Measurements from ENCODE around the gene ATOX1.

ATOX1 gene

DNA sequence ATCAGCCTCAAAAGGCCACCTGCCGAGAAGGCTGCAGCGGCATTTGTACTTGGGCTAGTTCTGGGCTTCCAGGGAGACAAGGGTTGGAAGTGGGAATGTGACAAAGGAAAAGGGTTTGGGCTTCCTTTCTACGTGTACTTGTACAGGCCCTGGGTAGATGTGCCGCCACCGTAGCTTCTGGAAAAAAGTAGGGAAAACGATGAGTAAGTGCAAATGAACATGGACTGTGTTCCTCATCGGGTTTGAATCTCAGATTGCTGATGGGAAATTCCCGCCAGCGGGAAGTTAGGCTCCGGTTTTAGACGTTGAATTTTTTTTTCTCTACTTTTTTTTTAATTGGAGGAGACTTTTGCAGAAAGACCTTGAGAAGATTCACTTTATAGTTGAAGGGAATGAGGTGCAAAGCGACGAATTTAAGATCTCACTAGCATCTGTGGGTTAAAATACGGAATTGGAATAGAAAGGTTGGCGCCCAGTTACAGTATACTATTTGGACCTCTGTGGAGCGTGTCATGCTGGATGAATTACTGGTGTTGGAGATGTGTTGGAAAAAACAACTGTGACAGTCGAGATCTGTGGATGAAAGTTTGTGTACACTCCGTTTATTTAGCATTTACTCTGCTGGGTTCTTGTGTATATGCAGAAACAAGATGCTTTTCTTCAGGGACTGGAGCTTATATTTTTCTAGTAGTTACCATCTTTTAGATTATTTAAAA, 14.6 kb upstream of the ATOX1 start:
- Mint-ChIP-seq H3K27ac (peak overlapping the region; percentile 80), H3K4me3 (peak overlapping the region; percentile 88), H3K9me3 (peaks cover 25% of the 10 kb centered on the region), H3K27me3 (ENCODE audit: low read depth, poor library complexity) (no peaks in the 10 kb centered on the region), H3K36me3 (ENCODE audit: low read depth) (peaks cover 28% of the 10 kb centered on the region), H3K4me1 (peaks cover 60% of the 10 kb centered on the region)
- TF ChIP-seq CTCF (IDR thresholded peaks at IDR 0.05): no peak
- DNase-seq: no peak

DNA sequence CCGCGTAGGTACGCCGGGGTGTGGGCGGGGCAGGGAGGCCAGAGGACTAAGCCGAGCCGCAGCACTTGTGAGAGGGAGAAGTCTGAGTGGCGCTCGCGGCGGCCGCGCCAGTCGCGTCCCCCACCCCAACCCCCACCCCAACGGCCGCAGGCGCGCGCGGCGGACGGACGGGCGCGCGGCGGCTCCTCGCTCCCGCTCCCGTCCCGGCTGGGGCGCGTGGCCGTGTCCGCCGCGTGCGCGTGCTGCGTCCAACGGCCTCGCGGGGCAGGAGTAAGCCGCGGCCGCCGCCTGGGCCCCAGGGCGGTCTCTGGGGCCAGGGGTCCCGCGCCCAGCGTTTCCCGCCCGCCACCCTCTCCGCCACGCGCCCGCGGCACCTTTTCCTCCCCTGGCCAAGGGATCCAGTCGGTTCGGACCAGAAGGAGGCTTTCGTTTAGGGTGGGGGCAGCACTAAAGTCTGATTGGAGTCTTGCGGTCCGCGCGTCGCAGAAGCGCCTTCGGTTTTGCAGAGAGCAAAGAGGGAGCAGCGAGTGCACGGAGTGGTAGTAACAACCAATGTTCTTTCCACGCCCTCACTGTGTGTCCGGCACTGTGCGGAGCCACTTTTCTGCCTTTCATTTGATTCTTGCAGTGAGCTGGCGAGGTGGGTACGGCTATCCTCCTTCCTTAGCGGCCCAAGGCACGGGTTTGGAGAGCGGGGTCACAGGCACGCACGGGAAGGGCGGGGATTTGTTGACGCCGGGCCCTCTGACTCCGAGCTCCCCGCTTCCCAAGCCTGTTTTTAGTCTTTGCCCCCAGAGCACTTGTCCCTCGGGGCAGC, 13.8 kb upstream of the ATOX1 start:
- no peak for TF ChIP-seq CTCF (IDR thresholded peaks at IDR 0.05)
- H3K27me3 Mint-ChIP-seq (ENCODE audit: low read depth, poor library complexity): no peaks in the 10 kb centered on the region
- H3K9me3 Mint-ChIP-seq: peaks cover 17% of the 10 kb centered on the region
- peak; percentile 50 for DNase-seq
- peak overlapping the region; percentile 88 for H3K4me3 Mint-ChIP-seq
- peaks cover 20% of the 10 kb centered on the region for H3K36me3 Mint-ChIP-seq (ENCODE audit: low read depth)
- H3K27ac Mint-ChIP-seq: peak overlapping the region; percentile 80
- H3K4me1 Mint-ChIP-seq: peaks cover 53% of the 10 kb centered on the region

GRCh38 chr5:151771259-151772028, 13.0 kb upstream of the ATOX1 start, which contains the start of gene G3BP1:
Gene G3BP1 (plus strand): TSS chr5:151771954. CDS start chr5:151786621, 14,667 bp downstream.
- peak; percentile 99 for DNase-seq
- H3K27me3 Mint-ChIP-seq (ENCODE audit: low read depth, poor library complexity): no peaks in the 10 kb centered on the region
- peaks cover 11% of the 10 kb centered on the region for H3K9me3 Mint-ChIP-seq
- H3K27ac Mint-ChIP-seq: peak within 1 kb of the TSS; percentile 80
- peak; percentile 56 for TF ChIP-seq CTCF (IDR thresholded peaks at IDR 0.05)
- peaks cover 47% of the 10 kb centered on the region for H3K4me1 Mint-ChIP-seq
- peaks cover 13% of the 10 kb centered on the region for H3K36me3 Mint-ChIP-seq (ENCODE audit: low read depth)
- peak within 1 kb of the TSS; percentile 88 for H3K4me3 Mint-ChIP-seq

- H3K36me3 Mint-ChIP-seq (ENCODE audit: low read depth): peaks cover 4% of the 10 kb centered on the region
- peak overlapping the region; percentile 93 for H3K27ac Mint-ChIP-seq
- peaks cover 39% of the 10 kb centered on the region for H3K4me1 Mint-ChIP-seq
- no peak for TF ChIP-seq CTCF (IDR thresholded peaks at IDR 0.05)
- no peaks in the 10 kb centered on the region for H3K27me3 Mint-ChIP-seq (ENCODE audit: low read depth, poor library complexity)
- peak; percentile 72 for DNase-seq
- peaks cover 3% of the 10 kb centered on the region for H3K9me3 Mint-ChIP-seq
- H3K4me3 Mint-ChIP-seq: peak overlapping the region; percentile 70
Measured at GRCh38 chr5:151770383-151771258, 12.2 kb upstream of the ATOX1 start.

GRCh38 chr5:151766975-151767374, 8.5 kb upstream of the ATOX1 start:
- Mint-ChIP-seq H3K4me1 (peaks cover 18% of the 10 kb centered on the region), H3K27ac (no peak overlapping the region), H3K4me3 (no peak overlapping the region), H3K9me3 (no peaks in the 10 kb centered on the region), H3K27me3 (ENCODE audit: low read depth, poor library complexity) (no peaks in the 10 kb centered on the region), H3K36me3 (ENCODE audit: low read depth) (no peaks in the 10 kb centered on the region)
- DNase-seq: no peak
- TF ChIP-seq CTCF (IDR thresholded peaks at IDR 0.05): no peak

Data from nephron progenitor cell (in vitro differentiated cells).